ENCODE measurements around the gene IQSEC1. TPM values are rescaled to one million over a fixed set of nuclear protein-coding genes. Genes with fewer than 3 reads are reported as not detected.

Gene IQSEC1
- total and polyA plus RNA-seq, 2 experiments from 2014 or later, result 21.2 to 24.7 TPM

DNA sequence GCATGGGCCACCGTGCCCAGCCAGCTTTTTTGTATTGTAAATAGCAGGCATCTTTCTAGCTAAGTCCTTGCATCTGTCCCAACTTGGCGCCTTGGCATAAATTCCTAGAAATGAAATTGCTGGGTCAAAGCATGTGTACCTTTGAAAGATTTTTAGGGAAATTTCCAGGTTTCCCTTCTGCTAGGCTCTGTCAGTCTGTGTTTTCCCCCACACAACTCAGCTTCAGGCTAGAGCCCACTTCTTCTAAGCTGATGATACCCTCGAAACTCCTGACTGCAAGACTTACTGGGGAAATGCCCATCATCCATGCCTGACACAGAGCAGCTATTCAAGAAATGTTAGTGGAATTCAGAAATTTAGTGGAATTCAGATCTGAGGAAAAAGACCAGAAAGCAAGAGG lies 221.0 kb downstream of the IQSEC1 start:
- Histone ChIP-seq H2AFZ (no peak overlapping the region), H3K4me1 (ENCODE audit: insufficient read depth) (no peaks in the 10 kb centered on the region), H3K36me3 (replicated peaks; ENCODE audit: insufficient read depth, low read depth) (no peaks in the 10 kb centered on the region), H4K20me1 (ENCODE audit: insufficient read depth, poor library complexity, severe bottlenecking) (no peaks in the 10 kb centered on the region), H3K9me3 (ENCODE audit: low read depth) (no peaks in the 10 kb centered on the region), H3K27ac (no peak overlapping the region), H3K4me2 (no peak overlapping the region), H3K79me2 (no peaks in the 10 kb centered on the region), H3K27me3 (no peaks in the 10 kb centered on the region), H3K9me2 (replicated peaks; ENCODE audit: insufficient read depth) (no peaks in the 10 kb centered on the region), H3K4me3 (no peak overlapping the region)
- TF ChIP-seq, protein P1, sequence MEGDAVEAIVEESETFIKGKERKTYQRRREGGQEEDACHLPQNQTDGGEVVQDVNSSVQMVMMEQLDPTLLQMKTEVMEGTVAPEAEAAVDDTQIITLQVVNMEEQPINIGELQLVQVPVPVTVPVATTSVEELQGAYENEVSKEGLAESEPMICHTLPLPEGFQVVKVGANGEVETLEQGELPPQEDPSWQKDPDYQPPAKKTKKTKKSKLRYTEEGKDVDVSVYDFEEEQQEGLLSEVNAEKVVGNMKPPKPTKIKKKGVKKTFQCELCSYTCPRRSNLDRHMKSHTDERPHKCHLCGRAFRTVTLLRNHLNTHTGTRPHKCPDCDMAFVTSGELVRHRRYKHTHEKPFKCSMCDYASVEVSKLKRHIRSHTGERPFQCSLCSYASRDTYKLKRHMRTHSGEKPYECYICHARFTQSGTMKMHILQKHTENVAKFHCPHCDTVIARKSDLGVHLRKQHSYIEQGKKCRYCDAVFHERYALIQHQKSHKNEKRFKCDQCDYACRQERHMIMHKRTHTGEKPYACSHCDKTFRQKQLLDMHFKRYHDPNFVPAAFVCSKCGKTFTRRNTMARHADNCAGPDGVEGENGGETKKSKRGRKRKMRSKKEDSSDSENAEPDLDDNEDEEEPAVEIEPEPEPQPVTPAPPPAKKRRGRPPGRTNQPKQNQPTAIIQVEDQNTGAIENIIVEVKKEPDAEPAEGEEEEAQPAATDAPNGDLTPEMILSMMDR (IDR thresholded peaks at IDR 0.05; ENCODE audit: poor library complexity), result no peak
- TF ChIP-seq EZH2phosphoT487 (IDR thresholded peaks at IDR 0.05; ENCODE audit: low read depth, severe bottlenecking, unreplicated experiment) (no peak), EZH2 (IDR thresholded peaks at IDR 0.05; ENCODE audit: borderline replicate concordance) (no peak)
- no peak for DNase-seq (ENCODE audit: low spot score)
- WGBS (ENCODE audit: low lambda C conversion rate, missing lambda C conversion rate), result 79% methylated on average over 3 of the region's 3 CpGs

Small RNA genes within 50 kb of the gene (small RNA-seq; reads per million reads assigned to genes)
- not detected for gene AC034198.1
- gene AC069271.1, result not detected

Other genes with a start within 250 kb of the IQSEC1 start
- 897 TPM in 2 replicates for gene RPL32, start 231.9 kb downstream of the IQSEC1 start, total RNA-seq
- 666 and 751 TPM in 2 replicates for gene RPL32, start 231.9 kb downstream of the IQSEC1 start, polyA plus RNA-seq

All from hepatocyte (in vitro differentiated cells).